WTC11 (cell line): ENCODE results near the gene SYT8. TPM values are rescaled to one million over a fixed set of nuclear protein-coding genes. Genes with fewer than 3 reads are reported as not detected.

Source experiments
- ATAC-seq: fragments of 200-7000 bp; cut with Tn5 transposase; 2 replicates; pipeline ENCODE4 v1.10.0; 2021; ENCODE audit warnings: mild to moderate bottlenecking, moderate library complexity
- CTCF ChIA-PET: fragments of 300-600 bp; sonication (Branson Sonifier 250); formaldehyde crosslinking; loops from one replicate; lab custom pipeline; 2021; ENCODE audit warnings: antibody characterized with exemption; lab: Charles Lee
- POLR2A ChIA-PET: fragments of 350-600 bp; sonication (Branson Sonifier 250); formaldehyde crosslinking; loops from one replicate; lab custom pipeline; 2021; ENCODE audit warnings: antibody characterized with exemption; lab: Charles Lee
- DNase-seq: peaks from one replicate; pipeline ENCODE4 v3.0.0; 2021; ENCODE audit warnings: low spot score
- H3K27ac Mint-ChIP-seq: 2 replicates; pipeline ENCODE4 v1.8.0; 2021; ENCODE audit warnings: mixed read lengths
- H3K27me3 Mint-ChIP-seq: 2 replicates; pipeline ENCODE4 v1.8.0; 2021; ENCODE audit warnings: low read depth, mild to moderate bottlenecking, moderate library complexity, mixed read lengths
- H3K36me3 Mint-ChIP-seq: 2 replicates; pipeline ENCODE4 v1.8.0; 2021; ENCODE audit warnings: mixed read lengths
- H3K4me1 Mint-ChIP-seq: 2 replicates; pipeline ENCODE4 v1.8.0; 2022; ENCODE audit warnings: mixed read lengths
- H3K4me3 Mint-ChIP-seq: 2 replicates; pipeline ENCODE4 v1.8.0; 2021; ENCODE audit warnings: mild to moderate bottlenecking, moderate library complexity, mixed read lengths
- H3K9me3 Mint-ChIP-seq: 2 replicates; pipeline ENCODE4 v1.8.0; 2021; ENCODE audit warnings: mixed read lengths
- ATF1 ChIP-seq: sonication (generic); formaldehyde crosslinking; IDR thresholded peaks from 2 replicates; pipeline ENCODE4 v1.8.1; 2023; ENCODE audit warnings: mild to moderate bottlenecking, moderate library complexity, missing genetic modification reagents
- CREM ChIP-seq: sonication (generic); formaldehyde crosslinking; IDR thresholded peaks from 2 replicates; pipeline ENCODE4 v1.8.1; 2022; ENCODE audit warnings: mild to moderate bottlenecking, missing genetic modification reagents, moderate library complexity
- FOXJ3 ChIP-seq: sonication (generic); formaldehyde crosslinking; IDR thresholded peaks from 2 replicates; pipeline ENCODE4 v1.9.0; 2021; ENCODE audit warnings: missing genetic modification reagents, mild to moderate bottlenecking, borderline replicate concordance
- IRF2 ChIP-seq: sonication (generic); formaldehyde crosslinking; IDR thresholded peaks from 2 replicates; pipeline ENCODE4 v1.8.0; 2022; ENCODE audit warnings: low read depth, missing genetic modification reagents, borderline replicate concordance
- JUN ChIP-seq: sonication (generic); formaldehyde crosslinking; IDR thresholded peaks from 2 replicates; pipeline ENCODE4 v1.8.0; 2023; ENCODE audit warnings: mild to moderate bottlenecking, missing genetic modification reagents
- SP1 ChIP-seq: sonication (generic); formaldehyde crosslinking; conservative IDR thresholded peaks from 2 replicates; pipeline ENCODE4 v1.8.1; 2022; ENCODE audit warnings: missing genetic modification reagents
- TP53 ChIP-seq: sonication (generic); formaldehyde crosslinking; IDR thresholded peaks from 2 replicates; pipeline ENCODE4 v1.8.1; 2023; ENCODE audit warnings: mild to moderate bottlenecking, missing genetic modification reagents
- ZBTB21 ChIP-seq: sonication (generic); formaldehyde crosslinking; IDR thresholded peaks from 2 replicates; pipeline ENCODE4 v1.8.1; 2023; ENCODE audit warnings: mild to moderate bottlenecking, missing genetic modification reagents, borderline replicate concordance
- ZNF138 ChIP-seq: sonication (generic); formaldehyde crosslinking; conservative IDR thresholded peaks from 2 replicates; pipeline ENCODE4 v1.8.1; 2022; ENCODE audit warnings: mild to moderate bottlenecking, moderate library complexity, missing genetic modification reagents
- ZNF423 ChIP-seq: fragments of 250-450 bp; sonication (Bioruptor Pico); IDR thresholded peaks from 2 replicates; pipeline ENCODE4 v2.1.2; 2022; ENCODE audit warnings: mild to moderate bottlenecking, moderate library complexity
- total RNA-seq: library from RNA; stranded (reverse); gene quantifications from 3 replicates; pipeline ENCODE4 v1.2.3, GENCODE V29; 2021
- TF ChIP-seq, protein P1 (sequence below): sonication (generic); formaldehyde crosslinking; IDR thresholded peaks from 2 replicates; pipeline ENCODE4 v1.8.1; 2022; ENCODE audit warnings: missing genetic modification reagents, borderline replicate concordance
- TF ChIP-seq, protein P2 (sequence below): fragments of 250-450 bp; sonication (Bioruptor Pico); IDR thresholded peaks from 2 replicates; pipeline ENCODE4 v1.8.0; 2021; ENCODE audit warnings: mild to moderate bottlenecking
- TF ChIP-seq, protein P3 (sequence below): fragments of 250-450 bp; sonication (Bioruptor Pico); IDR thresholded peaks from 2 replicates; pipeline ENCODE4 v1.9.0; 2021; ENCODE audit warnings: mild to moderate bottlenecking
- TF ChIP-seq, protein P4 (sequence below): sonication (generic); formaldehyde crosslinking; IDR thresholded peaks from 2 replicates; pipeline ENCODE4 v1.8.1; 2022; ENCODE audit warnings: low read depth, missing genetic modification reagents, borderline replicate concordance
- TF ChIP-seq, protein P5 (sequence below): sonication (generic); formaldehyde crosslinking; IDR thresholded peaks from 2 replicates; pipeline ENCODE4 v1.8.0; 2022; ENCODE audit warnings: mild to moderate bottlenecking, missing genetic modification reagents
- TF ChIP-seq, protein P6 (sequence below): sonication (generic); formaldehyde crosslinking; IDR thresholded peaks from 2 replicates; pipeline ENCODE4 v1.8.1; 2023; ENCODE audit warnings: mild to moderate bottlenecking, missing genetic modification reagents, moderate library complexity
- TF ChIP-seq, protein P7 (sequence below): sonication (generic); formaldehyde crosslinking; IDR thresholded peaks from 2 replicates; pipeline ENCODE4 v1.8.1; 2023; ENCODE audit warnings: mild to moderate bottlenecking, missing genetic modification reagents, moderate library complexity
- TF ChIP-seq, protein P8 (sequence below): sonication (generic); formaldehyde crosslinking; conservative IDR thresholded peaks from 2 replicates; pipeline ENCODE4 v1.8.1; 2023; ENCODE audit warnings: mild to moderate bottlenecking, low read depth, missing genetic modification reagents, moderate library complexity
- TF ChIP-seq, protein P9 (sequence below): sonication (generic); formaldehyde crosslinking; IDR thresholded peaks from 2 replicates; pipeline ENCODE4 v1.8.1; 2023; ENCODE audit warnings: mild to moderate bottlenecking, missing genetic modification reagents
- TF ChIP-seq, protein P10 (sequence below): sonication (generic); formaldehyde crosslinking; conservative IDR thresholded peaks from 2 replicates; pipeline ENCODE4 v1.8.1; 2022; ENCODE audit warnings: mild to moderate bottlenecking, missing genetic modification reagents

SYT8 gene
- total RNA-seq, 1 experiment from 2014 or later: 0.37 TPM

DNA sequence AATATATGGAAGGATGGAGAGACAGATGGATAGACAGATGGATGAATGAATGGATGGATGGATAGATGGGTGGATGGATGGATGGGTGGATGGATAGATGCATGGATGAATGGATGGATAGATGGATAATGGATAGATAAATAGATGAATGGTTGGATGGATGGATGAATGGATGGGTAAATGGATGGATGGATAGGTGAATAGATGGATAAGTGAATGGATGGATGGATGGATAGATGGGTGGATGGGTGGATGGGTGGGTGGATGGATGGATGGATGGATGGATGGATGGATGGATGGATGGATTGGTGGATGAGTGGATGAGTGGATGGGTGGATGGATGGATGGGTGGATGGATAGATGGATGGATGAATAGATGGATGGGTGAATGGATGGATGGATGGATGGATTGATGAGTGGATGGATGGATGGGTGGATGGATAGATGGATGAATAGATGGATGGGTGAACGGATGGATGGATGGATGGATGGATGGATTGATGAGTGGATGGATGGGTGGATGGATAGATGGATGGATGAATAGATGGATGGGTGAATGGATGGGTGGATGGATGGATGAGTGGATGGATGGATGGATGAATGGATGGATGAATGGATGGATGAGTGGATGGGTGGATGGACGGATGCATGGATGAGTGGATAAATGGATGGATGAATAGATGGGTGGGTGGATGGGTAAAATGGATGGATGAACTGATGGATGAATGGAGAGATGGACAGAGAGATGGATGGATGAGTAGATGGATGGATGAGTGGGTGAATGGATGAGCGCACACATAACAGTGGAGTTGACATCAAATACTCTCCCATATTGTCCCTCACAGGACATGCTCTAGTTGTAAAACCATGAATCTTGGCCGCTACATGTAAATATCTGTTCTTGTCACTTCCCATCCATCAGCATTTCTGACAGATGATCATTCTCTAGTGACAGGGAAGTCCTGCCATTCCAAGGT lies 26.9 kb downstream of the SYT8 start:
- CTCF ChIA-PET: interaction anchor here (1.4 kb wide), 1 partner anchor 168 kb away, joined by 3 read pairs; no protein-coding TSS in a partner anchor
- ATAC-seq (no peak), DNase-seq (no peak)
- Mint-ChIP-seq H3K9me3 (no peaks in the 10 kb centered on the region), H3K4me1 (no peaks in the 10 kb centered on the region; the same call in 1 of the 2 replicates), H3K36me3 (no peaks in the 10 kb centered on the region), H3K27ac (no peak overlapping the region), H3K4me3 (no peak overlapping the region), H3K27me3 (no peaks in the 10 kb centered on the region)
- no peak for TF ChIP-seq IRF2 (CRISPR knock-in tag)
- TF ChIP-seq TP53 (CRISPR knock-in tag): no peak
- TF ChIP-seq, protein P1, sequence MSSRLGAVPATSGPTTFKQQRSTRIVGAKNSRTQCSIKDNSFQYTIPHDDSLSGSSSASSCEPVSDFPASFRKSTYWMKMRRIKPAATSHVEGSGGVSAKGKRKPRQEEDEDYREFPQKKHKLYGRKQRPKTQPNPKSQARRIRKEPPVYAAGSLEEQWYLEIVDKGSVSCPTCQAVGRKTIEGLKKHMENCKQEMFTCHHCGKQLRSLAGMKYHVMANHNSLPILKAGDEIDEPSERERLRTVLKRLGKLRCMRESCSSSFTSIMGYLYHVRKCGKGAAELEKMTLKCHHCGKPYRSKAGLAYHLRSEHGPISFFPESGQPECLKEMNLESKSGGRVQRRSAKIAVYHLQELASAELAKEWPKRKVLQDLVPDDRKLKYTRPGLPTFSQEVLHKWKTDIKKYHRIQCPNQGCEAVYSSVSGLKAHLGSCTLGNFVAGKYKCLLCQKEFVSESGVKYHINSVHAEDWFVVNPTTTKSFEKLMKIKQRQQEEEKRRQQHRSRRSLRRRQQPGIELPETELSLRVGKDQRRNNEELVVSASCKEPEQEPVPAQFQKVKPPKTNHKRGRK (CRISPR knock-in tag): no peak
- no peak for TF ChIP-seq ZNF138
- TF ChIP-seq ATF1 (CRISPR knock-in tag): no peak
- TF ChIP-seq, protein P2, sequence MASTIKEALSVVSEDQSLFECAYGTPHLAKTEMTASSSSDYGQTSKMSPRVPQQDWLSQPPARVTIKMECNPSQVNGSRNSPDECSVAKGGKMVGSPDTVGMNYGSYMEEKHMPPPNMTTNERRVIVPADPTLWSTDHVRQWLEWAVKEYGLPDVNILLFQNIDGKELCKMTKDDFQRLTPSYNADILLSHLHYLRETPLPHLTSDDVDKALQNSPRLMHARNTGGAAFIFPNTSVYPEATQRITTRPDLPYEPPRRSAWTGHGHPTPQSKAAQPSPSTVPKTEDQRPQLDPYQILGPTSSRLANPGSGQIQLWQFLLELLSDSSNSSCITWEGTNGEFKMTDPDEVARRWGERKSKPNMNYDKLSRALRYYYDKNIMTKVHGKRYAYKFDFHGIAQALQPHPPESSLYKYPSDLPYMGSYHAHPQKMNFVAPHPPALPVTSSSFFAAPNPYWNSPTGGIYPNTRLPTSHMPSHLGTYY (CRISPR knock-in tag): no peak
- TF ChIP-seq, protein P3, sequence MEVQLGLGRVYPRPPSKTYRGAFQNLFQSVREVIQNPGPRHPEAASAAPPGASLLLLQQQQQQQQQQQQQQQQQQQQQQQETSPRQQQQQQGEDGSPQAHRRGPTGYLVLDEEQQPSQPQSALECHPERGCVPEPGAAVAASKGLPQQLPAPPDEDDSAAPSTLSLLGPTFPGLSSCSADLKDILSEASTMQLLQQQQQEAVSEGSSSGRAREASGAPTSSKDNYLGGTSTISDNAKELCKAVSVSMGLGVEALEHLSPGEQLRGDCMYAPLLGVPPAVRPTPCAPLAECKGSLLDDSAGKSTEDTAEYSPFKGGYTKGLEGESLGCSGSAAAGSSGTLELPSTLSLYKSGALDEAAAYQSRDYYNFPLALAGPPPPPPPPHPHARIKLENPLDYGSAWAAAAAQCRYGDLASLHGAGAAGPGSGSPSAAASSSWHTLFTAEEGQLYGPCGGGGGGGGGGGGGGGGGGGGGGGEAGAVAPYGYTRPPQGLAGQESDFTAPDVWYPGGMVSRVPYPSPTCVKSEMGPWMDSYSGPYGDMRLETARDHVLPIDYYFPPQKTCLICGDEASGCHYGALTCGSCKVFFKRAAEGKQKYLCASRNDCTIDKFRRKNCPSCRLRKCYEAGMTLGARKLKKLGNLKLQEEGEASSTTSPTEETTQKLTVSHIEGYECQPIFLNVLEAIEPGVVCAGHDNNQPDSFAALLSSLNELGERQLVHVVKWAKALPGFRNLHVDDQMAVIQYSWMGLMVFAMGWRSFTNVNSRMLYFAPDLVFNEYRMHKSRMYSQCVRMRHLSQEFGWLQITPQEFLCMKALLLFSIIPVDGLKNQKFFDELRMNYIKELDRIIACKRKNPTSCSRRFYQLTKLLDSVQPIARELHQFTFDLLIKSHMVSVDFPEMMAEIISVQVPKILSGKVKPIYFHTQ (CRISPR knock-in tag): no peak
- no peak for TF ChIP-seq SP1
- no peak for TF ChIP-seq FOXJ3
- TF ChIP-seq, protein P4, sequence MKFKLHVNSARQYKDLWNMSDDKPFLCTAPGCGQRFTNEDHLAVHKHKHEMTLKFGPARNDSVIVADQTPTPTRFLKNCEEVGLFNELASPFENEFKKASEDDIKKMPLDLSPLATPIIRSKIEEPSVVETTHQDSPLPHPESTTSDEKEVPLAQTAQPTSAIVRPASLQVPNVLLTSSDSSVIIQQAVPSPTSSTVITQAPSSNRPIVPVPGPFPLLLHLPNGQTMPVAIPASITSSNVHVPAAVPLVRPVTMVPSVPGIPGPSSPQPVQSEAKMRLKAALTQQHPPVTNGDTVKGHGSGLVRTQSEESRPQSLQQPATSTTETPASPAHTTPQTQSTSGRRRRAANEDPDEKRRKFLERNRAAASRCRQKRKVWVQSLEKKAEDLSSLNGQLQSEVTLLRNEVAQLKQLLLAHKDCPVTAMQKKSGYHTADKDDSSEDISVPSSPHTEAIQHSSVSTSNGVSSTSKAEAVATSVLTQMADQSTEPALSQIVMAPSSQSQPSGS: no peak
- no peak for TF ChIP-seq CREM
- TF ChIP-seq ZBTB21: no peak
- TF ChIP-seq, protein P5, sequence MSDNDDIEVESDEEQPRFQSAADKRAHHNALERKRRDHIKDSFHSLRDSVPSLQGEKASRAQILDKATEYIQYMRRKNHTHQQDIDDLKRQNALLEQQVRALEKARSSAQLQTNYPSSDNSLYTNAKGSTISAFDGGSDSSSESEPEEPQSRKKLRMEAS (CRISPR knock-in tag): no peak
- TF ChIP-seq, protein P6, sequence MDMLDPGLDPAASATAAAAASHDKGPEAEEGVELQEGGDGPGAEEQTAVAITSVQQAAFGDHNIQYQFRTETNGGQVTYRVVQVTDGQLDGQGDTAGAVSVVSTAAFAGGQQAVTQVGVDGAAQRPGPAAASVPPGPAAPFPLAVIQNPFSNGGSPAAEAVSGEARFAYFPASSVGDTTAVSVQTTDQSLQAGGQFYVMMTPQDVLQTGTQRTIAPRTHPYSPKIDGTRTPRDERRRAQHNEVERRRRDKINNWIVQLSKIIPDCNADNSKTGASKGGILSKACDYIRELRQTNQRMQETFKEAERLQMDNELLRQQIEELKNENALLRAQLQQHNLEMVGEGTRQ: no peak
- TF ChIP-seq, protein P7, sequence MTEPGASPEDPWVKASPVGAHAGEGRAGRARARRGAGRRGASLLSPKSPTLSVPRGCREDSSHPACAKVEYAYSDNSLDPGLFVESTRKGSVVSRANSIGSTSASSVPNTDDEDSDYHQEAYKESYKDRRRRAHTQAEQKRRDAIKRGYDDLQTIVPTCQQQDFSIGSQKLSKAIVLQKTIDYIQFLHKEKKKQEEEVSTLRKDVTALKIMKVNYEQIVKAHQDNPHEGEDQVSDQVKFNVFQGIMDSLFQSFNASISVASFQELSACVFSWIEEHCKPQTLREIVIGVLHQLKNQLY (CRISPR knock-in tag): no peak
- TF ChIP-seq ZNF423 (CRISPR knock-in tag): no peak
- TF ChIP-seq, protein P8, sequence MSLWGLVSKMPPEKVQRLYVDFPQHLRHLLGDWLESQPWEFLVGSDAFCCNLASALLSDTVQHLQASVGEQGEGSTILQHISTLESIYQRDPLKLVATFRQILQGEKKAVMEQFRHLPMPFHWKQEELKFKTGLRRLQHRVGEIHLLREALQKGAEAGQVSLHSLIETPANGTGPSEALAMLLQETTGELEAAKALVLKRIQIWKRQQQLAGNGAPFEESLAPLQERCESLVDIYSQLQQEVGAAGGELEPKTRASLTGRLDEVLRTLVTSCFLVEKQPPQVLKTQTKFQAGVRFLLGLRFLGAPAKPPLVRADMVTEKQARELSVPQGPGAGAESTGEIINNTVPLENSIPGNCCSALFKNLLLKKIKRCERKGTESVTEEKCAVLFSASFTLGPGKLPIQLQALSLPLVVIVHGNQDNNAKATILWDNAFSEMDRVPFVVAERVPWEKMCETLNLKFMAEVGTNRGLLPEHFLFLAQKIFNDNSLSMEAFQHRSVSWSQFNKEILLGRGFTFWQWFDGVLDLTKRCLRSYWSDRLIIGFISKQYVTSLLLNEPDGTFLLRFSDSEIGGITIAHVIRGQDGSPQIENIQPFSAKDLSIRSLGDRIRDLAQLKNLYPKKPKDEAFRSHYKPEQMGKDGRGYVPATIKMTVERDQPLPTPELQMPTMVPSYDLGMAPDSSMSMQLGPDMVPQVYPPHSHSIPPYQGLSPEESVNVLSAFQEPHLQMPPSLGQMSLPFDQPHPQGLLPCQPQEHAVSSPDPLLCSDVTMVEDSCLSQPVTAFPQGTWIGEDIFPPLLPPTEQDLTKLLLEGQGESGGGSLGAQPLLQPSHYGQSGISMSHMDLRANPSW (CRISPR knock-in tag): no peak
- no peak for TF ChIP-seq JUN (CRISPR knock-in tag)
- TF ChIP-seq, protein P9, sequence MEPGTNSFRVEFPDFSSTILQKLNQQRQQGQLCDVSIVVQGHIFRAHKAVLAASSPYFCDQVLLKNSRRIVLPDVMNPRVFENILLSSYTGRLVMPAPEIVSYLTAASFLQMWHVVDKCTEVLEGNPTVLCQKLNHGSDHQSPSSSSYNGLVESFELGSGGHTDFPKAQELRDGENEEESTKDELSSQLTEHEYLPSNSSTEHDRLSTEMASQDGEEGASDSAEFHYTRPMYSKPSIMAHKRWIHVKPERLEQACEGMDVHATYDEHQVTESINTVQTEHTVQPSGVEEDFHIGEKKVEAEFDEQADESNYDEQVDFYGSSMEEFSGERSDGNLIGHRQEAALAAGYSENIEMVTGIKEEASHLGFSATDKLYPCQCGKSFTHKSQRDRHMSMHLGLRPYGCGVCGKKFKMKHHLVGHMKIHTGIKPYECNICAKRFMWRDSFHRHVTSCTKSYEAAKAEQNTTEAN (CRISPR knock-in tag): no peak
- TF ChIP-seq, protein P10, sequence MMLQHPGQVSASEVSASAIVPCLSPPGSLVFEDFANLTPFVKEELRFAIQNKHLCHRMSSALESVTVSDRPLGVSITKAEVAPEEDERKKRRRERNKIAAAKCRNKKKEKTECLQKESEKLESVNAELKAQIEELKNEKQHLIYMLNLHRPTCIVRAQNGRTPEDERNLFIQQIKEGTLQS (CRISPR knock-in tag): no peak
- POLR2A ChIA-PET: no interaction called here
